Measurements from ENCODE around the gene CFAP251. TPM values are rescaled to one million over a fixed set of nuclear protein-coding genes. Genes with fewer than 3 reads are reported as not detected.
A peak's percentile ranks its signal among the peaks of the same experiment; 100 is the strongest.
"Not testable (repeated sequence)": the region's sequence is repeated elsewhere in the genome, so short reads cannot be mapped to it uniquely, and the experiment has no call there.

The CFAP251 gene
- polyA plus RNA-seq, 1 donor (not counting 4 experiments of a cell fraction or from before 2014, with no cell fraction given), result 74.2 TPM

DNA sequence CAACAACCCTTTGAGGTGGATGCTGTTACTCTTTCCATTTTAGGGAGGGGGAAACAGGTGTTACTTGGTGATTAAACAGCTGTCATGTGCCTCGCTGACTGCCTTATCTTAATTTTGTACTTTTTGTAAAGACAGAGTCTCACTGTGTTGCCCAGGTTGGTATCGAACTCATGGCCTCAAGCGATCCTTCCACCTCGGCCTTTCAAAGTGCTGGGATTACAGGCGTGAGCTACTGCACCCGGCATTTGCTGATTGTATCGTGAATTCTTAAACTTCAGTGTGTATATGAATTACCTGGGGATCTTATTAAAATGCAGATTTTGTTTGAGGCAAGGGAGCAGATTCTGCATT is 29.1 kb upstream of the CFAP251 start:
- H3K79me2 ChIP-seq (ENCODE audit: control insufficient read depth, insufficient read depth, low read length), result peaks cover 41% of the 10 kb centered on the region
- H3K36me3 ChIP-seq (ENCODE audit: control insufficient read depth in 2 of 2, extremely low read depth in 1 of 2, insufficient read depth in 2 of 2, low read length in 2 of 2), result peaks cover 0 to 5% of the 10 kb centered on the region in 2 experiments
- H3K9me1 ChIP-seq (ENCODE audit: control insufficient read depth, extremely low read depth, insufficient read depth, low read length), result no peaks in the 10 kb centered on the region
- no peak overlapping the region for H2AFZ ChIP-seq (ENCODE audit: control insufficient read depth, low read length)
- no peaks in the 10 kb centered on the region for H3K9me3 ChIP-seq (ENCODE audit: control insufficient read depth, low read depth, low read length)
- H3K4me1 ChIP-seq (ENCODE audit: control insufficient read depth, extremely low read depth, insufficient read depth, low read length), result peaks cover 20% of the 10 kb centered on the region
- H4K20me1 ChIP-seq (ENCODE audit: control insufficient read depth, extremely low read depth, insufficient read depth, low read length), result no peaks in the 10 kb centered on the region
- DNase-seq (ENCODE audit: low read depth, low spot score), result no peak
- FAIRE-seq, result no peak
- TF ChIP-seq EZH2 (IDR thresholded peaks at IDR 0.05; ENCODE audit: low read length) (no peak), CTCF (optimal IDR thresholded peaks at IDR 0.05 in 1 of 3, IDR thresholded peaks at IDR 0.05 in 1 of 3, conservative IDR thresholded peaks at IDR 0.05 in 1 of 3; ENCODE audit: extremely low read depth in 1 of 3, insufficient read depth in 2 of 3, low read length in 3 of 3) (no peak)
- peak overlapping the region; percentile 95 for H3K4me2 ChIP-seq (ENCODE audit: control insufficient read depth, extremely low read depth, insufficient read depth, low read depth, low read length)
- H3K27me3 ChIP-seq (ENCODE audit: control insufficient read depth, extremely low read depth, insufficient read depth, low read length), result no peaks in the 10 kb centered on the region
- H3K9ac ChIP-seq (ENCODE audit: control insufficient read depth, extremely low read depth, insufficient read depth, low read length), result peak overlapping the region; percentile 92
- H3K4me3 ChIP-seq (ENCODE audit: control insufficient read depth in 2 of 3, extremely low read depth in 1 of 3, insufficient read depth in 2 of 3, low read depth in 1 of 3, low read length in 3 of 3), result peak overlapping the region; percentile 68 to 91 (median 86)
- H3K27ac ChIP-seq (ENCODE audit: control insufficient read depth, insufficient read depth, low read length), result peak overlapping the region; percentile 92
- dilution Hi-C loops (cut with MboI; ENCODE audit: extremely low pct_ligation_motif_present, low sequenced_read_pairs), result no loop called here

DNA sequence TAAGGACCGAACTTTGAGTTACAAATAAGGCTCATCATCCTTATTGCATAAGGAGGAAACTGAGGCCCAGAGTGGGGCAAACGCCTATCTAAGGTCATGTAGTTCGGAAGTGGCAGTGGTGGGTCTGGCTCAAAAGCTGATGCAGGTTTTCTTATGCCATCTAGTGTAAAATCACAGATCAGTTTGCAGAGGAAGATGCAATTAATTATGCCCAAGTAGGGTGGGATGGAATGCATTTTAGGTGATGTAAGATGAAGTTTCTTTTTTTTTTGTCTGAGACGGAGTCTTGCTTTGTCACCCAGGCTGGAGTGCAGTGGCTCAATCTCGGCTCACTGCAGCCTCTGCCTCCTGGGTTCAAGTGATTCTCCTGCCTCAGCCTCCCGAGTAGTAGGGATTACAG is 28.7 kb upstream of the CFAP251 start:
- Histone ChIP-seq H3K27ac (ENCODE audit: control insufficient read depth, insufficient read depth, low read length) (peak overlapping the region; percentile 92), H3K9ac (ENCODE audit: control insufficient read depth, extremely low read depth, insufficient read depth, low read length) (peak overlapping the region; percentile 92), H3K4me1 (ENCODE audit: control insufficient read depth, extremely low read depth, insufficient read depth, low read length) (peaks cover 24% of the 10 kb centered on the region), H3K79me2 (ENCODE audit: control insufficient read depth, insufficient read depth, low read length) (peaks cover 45% of the 10 kb centered on the region), H3K4me2 (ENCODE audit: control insufficient read depth, extremely low read depth, insufficient read depth, low read depth, low read length) (peak overlapping the region; percentile 95), H3K4me3 (ENCODE audit: control insufficient read depth in 2 of 3, extremely low read depth in 1 of 3, insufficient read depth in 2 of 3, low read depth in 1 of 3, low read length in 3 of 3) (peak overlapping the region; percentile 68 to 91 (median 86))
- H3K9me1 ChIP-seq (ENCODE audit: control insufficient read depth, extremely low read depth, insufficient read depth, low read length); H3K9me3 ChIP-seq (ENCODE audit: control insufficient read depth, low read depth, low read length); H4K20me1 ChIP-seq (ENCODE audit: control insufficient read depth, extremely low read depth, insufficient read depth, low read length); FAIRE-seq; DNase-seq (ENCODE audit: low read depth, low spot score); dilution Hi-C loops (cut with MboI; ENCODE audit: extremely low pct_ligation_motif_present, low sequenced_read_pairs); H3K27me3 ChIP-seq (ENCODE audit: control insufficient read depth, extremely low read depth, insufficient read depth, low read length); H2AFZ ChIP-seq (ENCODE audit: control insufficient read depth, low read length); H3K36me3 ChIP-seq (ENCODE audit: control insufficient read depth in 2 of 2, extremely low read depth in 1 of 2, insufficient read depth in 2 of 2, low read length in 2 of 2): not testable (repeated sequence)
